ENCODE data around the gene TRIM37.

DNA sequence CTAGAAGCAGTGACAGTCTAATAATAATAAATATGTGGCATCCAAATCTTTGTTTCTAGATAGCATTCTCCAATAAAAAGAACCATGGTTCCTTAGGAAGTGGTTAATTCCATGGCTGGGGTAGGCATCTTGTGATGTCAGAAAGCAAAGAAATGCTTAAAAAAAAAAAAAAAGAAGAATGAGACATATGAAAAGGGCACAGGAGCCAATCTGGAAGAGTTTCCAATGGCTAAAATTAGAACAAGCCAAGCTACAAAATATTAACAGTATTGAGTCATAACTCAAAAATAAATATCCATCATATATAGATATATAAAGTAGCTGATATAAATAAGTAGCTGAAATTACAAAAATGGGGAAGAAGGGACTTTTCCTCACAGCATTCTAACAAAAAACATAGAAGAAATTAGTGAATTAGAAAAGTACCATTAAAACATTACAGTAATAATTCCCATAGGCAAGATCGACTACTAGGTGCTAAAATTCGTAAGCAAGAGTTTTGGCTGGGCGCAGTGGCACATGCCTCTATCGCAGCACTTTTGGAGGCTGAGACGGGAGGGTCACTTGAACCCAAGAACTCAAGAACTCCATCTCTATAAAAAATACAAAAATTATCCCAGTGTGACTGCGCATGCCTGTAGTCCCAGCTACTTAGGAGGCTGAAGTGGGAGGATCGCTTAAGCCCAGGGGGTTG, 111.3 kb downstream of the TRIM37 start:
- TF ChIP-seq, protein P1, sequence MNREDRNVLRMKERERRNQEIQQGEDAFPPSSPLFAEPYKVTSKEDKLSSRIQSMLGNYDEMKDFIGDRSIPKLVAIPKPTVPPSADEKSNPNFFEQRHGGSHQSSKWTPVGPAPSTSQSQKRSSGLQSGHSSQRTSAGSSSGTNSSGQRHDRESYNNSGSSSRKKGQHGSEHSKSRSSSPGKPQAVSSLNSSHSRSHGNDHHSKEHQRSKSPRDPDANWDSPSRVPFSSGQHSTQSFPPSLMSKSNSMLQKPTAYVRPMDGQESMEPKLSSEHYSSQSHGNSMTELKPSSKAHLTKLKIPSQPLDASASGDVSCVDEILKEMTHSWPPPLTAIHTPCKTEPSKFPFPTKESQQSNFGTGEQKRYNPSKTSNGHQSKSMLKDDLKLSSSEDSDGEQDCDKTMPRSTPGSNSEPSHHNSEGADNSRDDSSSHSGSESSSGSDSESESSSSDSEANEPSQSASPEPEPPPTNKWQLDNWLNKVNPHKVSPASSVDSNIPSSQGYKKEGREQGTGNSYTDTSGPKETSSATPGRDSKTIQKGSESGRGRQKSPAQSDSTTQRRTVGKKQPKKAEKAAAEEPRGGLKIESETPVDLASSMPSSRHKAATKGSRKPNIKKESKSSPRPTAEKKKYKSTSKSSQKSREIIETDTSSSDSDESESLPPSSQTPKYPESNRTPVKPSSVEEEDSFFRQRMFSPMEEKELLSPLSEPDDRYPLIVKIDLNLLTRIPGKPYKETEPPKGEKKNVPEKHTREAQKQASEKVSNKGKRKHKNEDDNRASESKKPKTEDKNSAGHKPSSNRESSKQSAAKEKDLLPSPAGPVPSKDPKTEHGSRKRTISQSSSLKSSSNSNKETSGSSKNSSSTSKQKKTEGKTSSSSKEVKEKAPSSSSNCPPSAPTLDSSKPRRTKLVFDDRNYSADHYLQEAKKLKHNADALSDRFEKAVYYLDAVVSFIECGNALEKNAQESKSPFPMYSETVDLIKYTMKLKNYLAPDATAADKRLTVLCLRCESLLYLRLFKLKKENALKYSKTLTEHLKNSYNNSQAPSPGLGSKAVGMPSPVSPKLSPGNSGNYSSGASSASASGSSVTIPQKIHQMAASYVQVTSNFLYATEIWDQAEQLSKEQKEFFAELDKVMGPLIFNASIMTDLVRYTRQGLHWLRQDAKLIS (CRISPR knock-in tag; IDR thresholded peaks at IDR 0.05; ENCODE audit: borderline replicate concordance), result no peak
- TF ChIP-seq, protein P2, sequence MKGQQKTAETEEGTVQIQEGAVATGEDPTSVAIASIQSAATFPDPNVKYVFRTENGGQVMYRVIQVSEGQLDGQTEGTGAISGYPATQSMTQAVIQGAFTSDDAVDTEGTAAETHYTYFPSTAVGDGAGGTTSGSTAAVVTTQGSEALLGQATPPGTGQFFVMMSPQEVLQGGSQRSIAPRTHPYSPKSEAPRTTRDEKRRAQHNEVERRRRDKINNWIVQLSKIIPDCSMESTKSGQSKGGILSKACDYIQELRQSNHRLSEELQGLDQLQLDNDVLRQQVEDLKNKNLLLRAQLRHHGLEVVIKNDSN (CRISPR knock-in tag; IDR thresholded peaks at IDR 0.05), result no peak
- no peak for TF ChIP-seq ZNF396 (CRISPR knock-in tag; IDR thresholded peaks at IDR 0.05; ENCODE audit: borderline replicate concordance)
- TF ChIP-seq, protein P3, sequence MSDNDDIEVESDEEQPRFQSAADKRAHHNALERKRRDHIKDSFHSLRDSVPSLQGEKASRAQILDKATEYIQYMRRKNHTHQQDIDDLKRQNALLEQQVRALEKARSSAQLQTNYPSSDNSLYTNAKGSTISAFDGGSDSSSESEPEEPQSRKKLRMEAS (CRISPR knock-in tag; IDR thresholded peaks at IDR 0.05), result no peak
- TF ChIP-seq RELA (CRISPR knock-in tag; IDR thresholded peaks at IDR 0.05; ENCODE audit: borderline replicate concordance), result no peak
- TF ChIP-seq, protein P4, sequence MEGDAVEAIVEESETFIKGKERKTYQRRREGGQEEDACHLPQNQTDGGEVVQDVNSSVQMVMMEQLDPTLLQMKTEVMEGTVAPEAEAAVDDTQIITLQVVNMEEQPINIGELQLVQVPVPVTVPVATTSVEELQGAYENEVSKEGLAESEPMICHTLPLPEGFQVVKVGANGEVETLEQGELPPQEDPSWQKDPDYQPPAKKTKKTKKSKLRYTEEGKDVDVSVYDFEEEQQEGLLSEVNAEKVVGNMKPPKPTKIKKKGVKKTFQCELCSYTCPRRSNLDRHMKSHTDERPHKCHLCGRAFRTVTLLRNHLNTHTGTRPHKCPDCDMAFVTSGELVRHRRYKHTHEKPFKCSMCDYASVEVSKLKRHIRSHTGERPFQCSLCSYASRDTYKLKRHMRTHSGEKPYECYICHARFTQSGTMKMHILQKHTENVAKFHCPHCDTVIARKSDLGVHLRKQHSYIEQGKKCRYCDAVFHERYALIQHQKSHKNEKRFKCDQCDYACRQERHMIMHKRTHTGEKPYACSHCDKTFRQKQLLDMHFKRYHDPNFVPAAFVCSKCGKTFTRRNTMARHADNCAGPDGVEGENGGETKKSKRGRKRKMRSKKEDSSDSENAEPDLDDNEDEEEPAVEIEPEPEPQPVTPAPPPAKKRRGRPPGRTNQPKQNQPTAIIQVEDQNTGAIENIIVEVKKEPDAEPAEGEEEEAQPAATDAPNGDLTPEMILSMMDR (IDR thresholded peaks at IDR 0.05), result no peak
- TF ChIP-seq, protein P5, sequence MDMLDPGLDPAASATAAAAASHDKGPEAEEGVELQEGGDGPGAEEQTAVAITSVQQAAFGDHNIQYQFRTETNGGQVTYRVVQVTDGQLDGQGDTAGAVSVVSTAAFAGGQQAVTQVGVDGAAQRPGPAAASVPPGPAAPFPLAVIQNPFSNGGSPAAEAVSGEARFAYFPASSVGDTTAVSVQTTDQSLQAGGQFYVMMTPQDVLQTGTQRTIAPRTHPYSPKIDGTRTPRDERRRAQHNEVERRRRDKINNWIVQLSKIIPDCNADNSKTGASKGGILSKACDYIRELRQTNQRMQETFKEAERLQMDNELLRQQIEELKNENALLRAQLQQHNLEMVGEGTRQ (CRISPR knock-in tag; IDR thresholded peaks at IDR 0.05), result no peak
- TF ChIP-seq JUN (CRISPR knock-in tag; IDR thresholded peaks at IDR 0.05), result no peak
- TF ChIP-seq CBFB (CRISPR knock-in tag; IDR thresholded peaks at IDR 0.05; ENCODE audit: low read depth), result no peak
- TF ChIP-seq, protein P6, sequence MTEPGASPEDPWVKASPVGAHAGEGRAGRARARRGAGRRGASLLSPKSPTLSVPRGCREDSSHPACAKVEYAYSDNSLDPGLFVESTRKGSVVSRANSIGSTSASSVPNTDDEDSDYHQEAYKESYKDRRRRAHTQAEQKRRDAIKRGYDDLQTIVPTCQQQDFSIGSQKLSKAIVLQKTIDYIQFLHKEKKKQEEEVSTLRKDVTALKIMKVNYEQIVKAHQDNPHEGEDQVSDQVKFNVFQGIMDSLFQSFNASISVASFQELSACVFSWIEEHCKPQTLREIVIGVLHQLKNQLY (CRISPR knock-in tag; IDR thresholded peaks at IDR 0.05), result no peak
- TF ChIP-seq MYBL2 (CRISPR knock-in tag; IDR thresholded peaks at IDR 0.05), result no peak
- no peak for TF ChIP-seq TEAD4 (CRISPR knock-in tag; IDR thresholded peaks at IDR 0.05)

Data from WTC11 (cell line).